Thoracic aorta endothelial cell (primary cell): ENCODE results near the gene SNRNP27. TPM values are rescaled to one million over a fixed set of nuclear protein-coding genes. Genes with fewer than 3 reads are reported as not detected.

Source experiments
- small RNA-seq: library from RNA; depleted of rRNA; stranded (forward); fragments of <200 nt; gene quantifications from one replicate; pipeline ENCODE3, GENCODE V24; 2012
- total RNA-seq: library from RNA; depleted of rRNA; stranded (reverse); fragments of >200 nt; gene quantifications from 2 replicates; pipeline ENCODE4 v1.2.3, GENCODE V29; 2012

SNRNP27 gene
- total RNA-seq, result 53.8 and 73.1 TPM in 2 replicates

GRCh38 chr2:69893684-69894551 lies at the start of gene SNRNP27:
SNRNP27 (plus strand) TSS chr2:69893956; CDS start chr2:69893985, 29 bp downstream.

GRCh38 chr2:69914950-69915945 lies 21.5 kb downstream of the SNRNP27 start, which contains the start of gene MXD1:
MXD1 (plus strand) TSS chr2:69915109; CDS start chr2:69915331, 222 bp downstream.

Small RNA genes lying within 50 kb of the gene (small RNA-seq; reads per million reads assigned to genes)
- gene RPL23AP92, result not detected

Other genes starting within 250 kb of the SNRNP27 start
- gene ANXA4, start 151.8 kb upstream of the SNRNP27 start, total RNA-seq, result 33.7 and 38.4 TPM in 2 replicates
- 16.0 and 18.5 TPM in 2 replicates for gene GMCL1, start 64.3 kb upstream of the SNRNP27 start, total RNA-seq
- gene MXD1, start 21.2 kb downstream of the SNRNP27 start, total RNA-seq, result 6.1 and 7.2 TPM in 2 replicates
- 0.13 and 0.14 TPM in 2 replicates for gene ASPRV1, start 67.7 kb downstream of the SNRNP27 start, total RNA-seq
- gene PCBP1, start 193.5 kb downstream of the SNRNP27 start, total RNA-seq, result 74.9 and 104 TPM in 2 replicates